Suprapubic skin (tissue), 4 donors: ENCODE results near the gene CIITA.

Source experiments
- EP300 ChIP-seq: sonication (generic); formaldehyde crosslinking; IDR thresholded peaks from one replicate; pipeline ENCODE4 v1.6.1; 2017; ENCODE audit warnings: antibody characterized with exemption
- POLR2A ChIP-seq, 2 donors: fragments of 450-650 bp; IDR thresholded peaks; one replicate each; pipeline ENCODE4 v1.6.1; 2017; ENCODE audit warnings: antibody characterized with exemption in 2 of 2, mild to moderate bottlenecking in 2 of 2, moderate library complexity in 2 of 2
- POLR2AphosphoS5 ChIP-seq, 3 donors: sonication (generic); formaldehyde crosslinking; IDR thresholded peaks; one replicate each; pipeline ENCODE4 v1.6.1; 2017; ENCODE audit warnings: antibody characterized with exemption in 3 of 3
- TF ChIP-seq, protein P1 (sequence below), 2 donors: fragments of 200-600 bp in 1 of 2; fragments of 450-650 bp in 1 of 2; sonication (generic) in 1 of 2; IDR thresholded peaks; one replicate each; pipeline ENCODE4 v1.5.1; 2016 to 2019; ENCODE audit warnings: antibody characterized with exemption in 2 of 2, mild to moderate bottlenecking in 1 of 2, moderate library complexity in 1 of 2

DNA sequence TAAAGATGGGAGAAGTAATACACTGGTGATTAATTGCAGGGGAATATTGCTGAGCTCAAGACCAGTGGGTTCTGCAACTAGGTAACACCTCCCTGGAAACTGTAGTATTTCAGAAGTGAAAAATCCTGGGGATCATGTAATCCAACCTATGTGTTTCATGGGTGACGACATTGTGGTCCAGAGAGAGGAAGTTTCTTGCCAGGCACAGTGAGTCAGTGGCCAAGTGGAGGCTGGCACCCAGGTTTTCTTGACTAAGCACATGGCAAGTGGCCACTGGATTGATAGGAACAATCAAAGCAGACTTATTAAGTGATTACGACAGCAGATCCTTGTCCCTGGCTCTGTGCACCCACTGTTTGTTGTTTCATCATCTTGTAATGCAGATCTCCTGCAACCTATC lies 14.6 kb upstream of the CIITA start:
- TF ChIP-seq, protein P1, sequence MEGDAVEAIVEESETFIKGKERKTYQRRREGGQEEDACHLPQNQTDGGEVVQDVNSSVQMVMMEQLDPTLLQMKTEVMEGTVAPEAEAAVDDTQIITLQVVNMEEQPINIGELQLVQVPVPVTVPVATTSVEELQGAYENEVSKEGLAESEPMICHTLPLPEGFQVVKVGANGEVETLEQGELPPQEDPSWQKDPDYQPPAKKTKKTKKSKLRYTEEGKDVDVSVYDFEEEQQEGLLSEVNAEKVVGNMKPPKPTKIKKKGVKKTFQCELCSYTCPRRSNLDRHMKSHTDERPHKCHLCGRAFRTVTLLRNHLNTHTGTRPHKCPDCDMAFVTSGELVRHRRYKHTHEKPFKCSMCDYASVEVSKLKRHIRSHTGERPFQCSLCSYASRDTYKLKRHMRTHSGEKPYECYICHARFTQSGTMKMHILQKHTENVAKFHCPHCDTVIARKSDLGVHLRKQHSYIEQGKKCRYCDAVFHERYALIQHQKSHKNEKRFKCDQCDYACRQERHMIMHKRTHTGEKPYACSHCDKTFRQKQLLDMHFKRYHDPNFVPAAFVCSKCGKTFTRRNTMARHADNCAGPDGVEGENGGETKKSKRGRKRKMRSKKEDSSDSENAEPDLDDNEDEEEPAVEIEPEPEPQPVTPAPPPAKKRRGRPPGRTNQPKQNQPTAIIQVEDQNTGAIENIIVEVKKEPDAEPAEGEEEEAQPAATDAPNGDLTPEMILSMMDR (IDR thresholded peaks at IDR 0.05), result no peak
- no peak for TF ChIP-seq POLR2A (IDR thresholded peaks at IDR 0.05)
- TF ChIP-seq EP300, result no peak
- TF ChIP-seq POLR2AphosphoS5 (IDR thresholded peaks at IDR 0.05), result no peak
